K562 (cell line): ENCODE measurements around the gene PHACTR3. TPM values are rescaled to one million over a fixed set of nuclear protein-coding genes. Genes with fewer than 3 reads are reported as not detected.

Source experiments
- ATAC-seq: fragments of 200-7000 bp; cut with Tn5 transposase; 3 replicates; pipeline ENCODE4 v1.9.1; 2020; ENCODE audit warnings: moderate library complexity
- BruUV-seq: library from RNA; stranded (reverse); fragments of 400-500 nt; replicated peaks from 2 replicates; lab custom pipeline; 2021; lab: Mats Ljungman, UMichigan
- CTCF ChIA-PET: fragments of 300-600 bp; formaldehyde crosslinking; extraction: SDS; loops from one replicate; lab custom pipeline; 2021; ENCODE audit warnings: low intra/inter-chr PET ratio; lab: Yijun Ruan, JAX
- POLR2A ChIA-PET: fragments of 300-600, 350-650 bp; sonication (Branson Sonifier 250); formaldehyde crosslinking; extraction: SDS; loops from one replicate; lab custom pipeline; 2021; ENCODE audit warnings: antibody characterized with exemption, inconsistent platforms; lab: Yijun Ruan, JAX
- DNase-seq, 4 experiments: peaks; one replicate each; pipeline versions ENCODE4 v3.0.0 to v3.0.0-alpha.2; 2011 to 2018; ENCODE audit warnings: low spot score in 3 of 4, mixed read lengths in 3 of 4; ENCODE audit errors: extremely low read depth in 1 of 4
- FAIRE-seq: peaks from 2 replicates; lab custom pipeline; 2011; peaks lifted over from hg19 to GRCh38; lab: Jason Lieb, UNC
- H2AFZ ChIP-seq: 2 replicates; pipeline ENCODE4 v1.6.0; 2011; ENCODE audit warnings: low read depth, low read length, control low read depth, inconsistent platforms
- H3K27ac ChIP-seq: fragments of 200-600 bp; 3 replicates; pipeline ENCODE4 v1.8.0; 2011; ENCODE audit warnings: low read depth, mild to moderate bottlenecking, control low read depth, inconsistent platforms, low read length, moderate library complexity, mixed read lengths; ENCODE audit errors: extremely low read depth
- H3K27me3 ChIP-seq, 2 experiments: fragments of 300-600 bp in 1 of 2; 2 replicates in 1 of 2; 3 replicates in 1 of 2; pipeline versions ENCODE4 v1.6.0 to v1.8.0; 2011; ENCODE audit warnings: inconsistent platforms in 2 of 2, low read length in 2 of 2, mild to moderate bottlenecking in 1 of 2, mixed read lengths in 1 of 2, moderate library complexity in 1 of 2; ENCODE audit not compliant: control insufficient read depth in 2 of 2, insufficient read depth in 2 of 2
- H3K36me3 ChIP-seq: fragments of 300-600 bp; 3 replicates; pipeline ENCODE4 v1.8.0; 2011; ENCODE audit warnings: mild to moderate bottlenecking, low read length, inconsistent platforms; ENCODE audit not compliant: control insufficient read depth, insufficient read depth
- H3K4me1 ChIP-seq, 2 experiments: fragments of 200-600 bp in 1 of 2; replicated peaks in 1 of 2; 2 replicates in 1 of 2; 3 replicates in 1 of 2; pipeline versions ENCODE4 v1.5.1 to v1.8.0; 2011; ENCODE audit warnings: inconsistent platforms in 2 of 2, low read length in 2 of 2, mild to moderate bottlenecking in 1 of 2, mixed read lengths in 1 of 2, moderate library complexity in 1 of 2; ENCODE audit not compliant: control insufficient read depth in 2 of 2, insufficient read depth in 2 of 2
- H3K4me2 ChIP-seq: 2 replicates; pipeline ENCODE4 v1.6.1; 2011; ENCODE audit warnings: low read length, control low read depth, inconsistent platforms, mixed read lengths; ENCODE audit not compliant: insufficient read depth
- H3K4me3 ChIP-seq: fragments of 200-600 bp; sonication (generic), shearing (Covaris generic); 2 replicates; pipeline ENCODE4 v1.5.1; 2016; ENCODE audit warnings: control low read depth, inconsistent platforms
- H3K79me2 ChIP-seq: fragments of 200-600 bp; 3 replicates; pipeline ENCODE4 v1.8.0; 2011; ENCODE audit warnings: low read length, inconsistent platforms; ENCODE audit not compliant: control insufficient read depth, insufficient read depth
- H3K9ac ChIP-seq, 2 experiments: 2 replicates each; pipeline versions ENCODE4 v1.6.0 to v1.6.1; 2011; ENCODE audit warnings: low read depth in 2 of 2, low read length in 2 of 2, control low read depth in 1 of 2, inconsistent platforms in 1 of 2, mild to moderate bottlenecking in 1 of 2, mixed read lengths in 1 of 2; ENCODE audit not compliant: insufficient read depth in 1 of 2
- H3K9me1 ChIP-seq: one replicate; pipeline ENCODE4 v1.6.0; 2011; ENCODE audit warnings: inconsistent platforms, mild to moderate bottlenecking, low read length, moderate library complexity; ENCODE audit not compliant: control insufficient read depth, insufficient read depth
- H3K9me3 ChIP-seq: replicated peaks from 2 replicates; pipeline ENCODE4 v1.5.1; 2011; ENCODE audit warnings: low read depth, low read length, inconsistent platforms; ENCODE audit not compliant: control insufficient read depth, insufficient read depth
- H4K20me1 ChIP-seq: replicated peaks from 2 replicates; pipeline ENCODE4 v1.6.1; 2011; ENCODE audit warnings: low read length, inconsistent platforms, mixed read lengths; ENCODE audit not compliant: control insufficient read depth, insufficient read depth
- BHLHE40 ChIP-seq: IDR thresholded peaks from 2 replicates; pipeline ENCODE4 v1.6.1; 2011; ENCODE audit warnings: low read length, improper control_type of control experiment
- ERF ChIP-seq: fragments of 450-650 bp; formaldehyde crosslinking; IDR thresholded peaks from 2 replicates; pipeline ENCODE4 v1.4.0; 2020; ENCODE audit warnings: mild to moderate bottlenecking, mixed read lengths
- ZNF197 ChIP-seq: fragments of 200-800 bp; sonication (Bioruptor generic); IDR thresholded peaks from 2 replicates; pipeline ENCODE4 v1.6.1; 2016; ENCODE audit warnings: low read depth, missing genetic modification characterization, missing compliant biosample characterization
- ZNF384 ChIP-seq: IDR thresholded peaks from 2 replicates; pipeline ENCODE4 v1.6.1; 2012; ENCODE audit warnings: low read depth, low read length, improper control_type of control experiment
- WGBS: fragments of 100-300 bp; shearing (Covaris generic); methylation state at CpG from one replicate; pipeline ENCODE4 v1.1.6; 2016; ENCODE audit warnings: low coverage, mixed read lengths; ENCODE audit not compliant: insufficient coverage; ENCODE audit errors: missing lambda C conversion rate; 5-methylcytosine and 5-hydroxymethylcytosine counted together
- in situ Hi-C: fragments of 300-500 bp; cut with MboI; formaldehyde crosslinking; loops from 4 replicates; pipeline ENCODE4 v1.15.0; 2018; ENCODE audit warnings: inconsistent platforms, mixed read lengths
- intact Hi-C: fragments of 100-400 bp; cut with micrococcal nuclease; formaldehyde crosslinking; loops from 2 replicates; pipeline ENCODE4 v1.14.2; 2022
- polyA plus RNA-seq, 8 experiments: library from polyadenylated mRNA; depleted of rRNA in 4 of 8; stranded (reverse) in 5 of 8; unstranded in 3 of 8; fragments of >200 nt; fragmentation: Nextera tagmentation in 2 of 8; fragmentation: Illumina TruSeq in 1 of 8; extraction: Ambion mirVana in 2 of 8; extraction: Trizol in 1 of 8; gene quantifications; 2 replicates each; pipeline versions ENCODE4 v1.2.1 to v1.2.3, GENCODE V29; 2011 to 2014; ENCODE audit warnings: inconsistent platforms in 1 of 8, missing spikeins in 1 of 8
- total RNA-seq, 7 experiments: library from RNA; depleted of rRNA in 6 of 7; stranded (reverse); fragments of >200 nt in 6 of 7; fragmentation: Illumina TruSeq in 2 of 7; extraction: Trizol in 2 of 7; gene quantifications; 2 replicates each; pipeline versions ENCODE4 v1.2.1 to v1.2.3, GENCODE V29; 2011 to 2021; ENCODE audit warnings: low replicate concordance in 1 of 7
- TF ChIP-seq, protein P1 (sequence below): fragments of 250-450 bp; sonication (Bioruptor Pico); IDR thresholded peaks from 2 replicates; pipeline ENCODE4 v1.5.0; 2021; ENCODE audit warnings: mild to moderate bottlenecking, borderline replicate concordance
- TF ChIP-seq, protein P2 (sequence below), 2 experiments: IDR thresholded peaks; 2 replicates each; pipeline ENCODE4 v1.6.1; 2012; ENCODE audit warnings: improper control_type of control experiment in 2 of 2, low read depth in 2 of 2, low read length in 2 of 2, borderline replicate concordance in 1 of 2

Gene PHACTR3
- total and polyA plus RNA-seq, 9 of the 15 experiments (the other 6 are each of a cell fraction or from before 2014, with no cell fraction given): not detected

DNA sequence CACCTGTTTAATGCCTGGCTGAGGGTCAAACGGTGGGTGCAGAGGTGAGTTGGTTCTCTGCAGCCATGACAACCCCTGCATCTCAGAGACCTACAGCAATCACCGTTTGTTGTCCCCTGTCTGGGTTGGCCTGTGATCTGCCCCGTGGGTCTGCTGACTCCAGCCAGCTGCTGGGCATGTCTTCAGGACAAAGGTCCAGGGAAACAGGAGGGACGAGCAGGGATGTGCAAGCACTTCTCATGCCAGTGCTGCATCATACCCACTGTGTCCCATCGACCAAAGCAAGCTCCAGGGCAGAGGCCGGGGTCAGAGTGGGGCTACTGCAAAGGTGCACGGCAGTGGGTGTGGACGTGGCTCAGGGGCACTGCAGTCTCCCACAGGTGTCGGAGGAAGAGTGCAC lies 150.2 kb downstream of the PHACTR3 start:
- no peak for DNase-seq
- no peaks in the 10 kb centered on the region for H3K9me3 ChIP-seq
- CTCF ChIA-PET: no interaction called here
- 0% methylated on average over 9 of the region's 9 CpGs for WGBS
- no peaks in the 10 kb centered on the region for H3K79me2 ChIP-seq
- ATAC-seq: no peak
- in situ Hi-C loops (loop anchor here (5.0 kb wide), 1 partner anchor 172 kb away; no protein-coding TSS in a partner anchor), intact Hi-C loops (no loop called here)
- H3K4me3 ChIP-seq: no peak overlapping the region
- TF ChIP-seq, protein P1, sequence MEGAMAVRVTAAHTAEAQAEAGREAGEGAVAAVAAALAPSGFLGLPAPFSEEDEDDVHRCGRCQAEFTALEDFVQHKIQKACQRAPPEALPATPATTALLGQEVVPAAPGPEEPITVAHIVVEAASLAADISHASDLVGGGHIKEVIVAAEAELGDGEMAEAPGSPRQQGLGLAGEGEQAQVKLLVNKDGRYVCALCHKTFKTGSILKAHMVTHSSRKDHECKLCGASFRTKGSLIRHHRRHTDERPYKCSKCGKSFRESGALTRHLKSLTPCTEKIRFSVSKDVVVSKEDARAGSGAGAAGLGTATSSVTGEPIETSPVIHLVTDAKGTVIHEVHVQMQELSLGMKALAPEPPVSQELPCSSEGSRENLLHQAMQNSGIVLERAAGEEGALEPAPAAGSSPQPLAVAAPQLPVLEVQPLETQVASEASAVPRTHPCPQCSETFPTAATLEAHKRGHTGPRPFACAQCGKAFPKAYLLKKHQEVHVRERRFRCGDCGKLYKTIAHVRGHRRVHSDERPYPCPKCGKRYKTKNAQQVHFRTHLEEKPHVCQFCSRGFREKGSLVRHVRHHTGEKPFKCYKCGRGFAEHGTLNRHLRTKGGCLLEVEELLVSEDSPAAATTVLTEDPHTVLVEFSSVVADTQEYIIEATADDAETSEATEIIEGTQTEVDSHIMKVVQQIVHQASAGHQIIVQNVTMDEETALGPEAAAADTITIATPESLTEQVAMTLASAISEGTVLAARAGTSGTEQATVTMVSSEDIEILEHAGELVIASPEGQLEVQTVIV: no peak
- TF ChIP-seq, protein P2, sequence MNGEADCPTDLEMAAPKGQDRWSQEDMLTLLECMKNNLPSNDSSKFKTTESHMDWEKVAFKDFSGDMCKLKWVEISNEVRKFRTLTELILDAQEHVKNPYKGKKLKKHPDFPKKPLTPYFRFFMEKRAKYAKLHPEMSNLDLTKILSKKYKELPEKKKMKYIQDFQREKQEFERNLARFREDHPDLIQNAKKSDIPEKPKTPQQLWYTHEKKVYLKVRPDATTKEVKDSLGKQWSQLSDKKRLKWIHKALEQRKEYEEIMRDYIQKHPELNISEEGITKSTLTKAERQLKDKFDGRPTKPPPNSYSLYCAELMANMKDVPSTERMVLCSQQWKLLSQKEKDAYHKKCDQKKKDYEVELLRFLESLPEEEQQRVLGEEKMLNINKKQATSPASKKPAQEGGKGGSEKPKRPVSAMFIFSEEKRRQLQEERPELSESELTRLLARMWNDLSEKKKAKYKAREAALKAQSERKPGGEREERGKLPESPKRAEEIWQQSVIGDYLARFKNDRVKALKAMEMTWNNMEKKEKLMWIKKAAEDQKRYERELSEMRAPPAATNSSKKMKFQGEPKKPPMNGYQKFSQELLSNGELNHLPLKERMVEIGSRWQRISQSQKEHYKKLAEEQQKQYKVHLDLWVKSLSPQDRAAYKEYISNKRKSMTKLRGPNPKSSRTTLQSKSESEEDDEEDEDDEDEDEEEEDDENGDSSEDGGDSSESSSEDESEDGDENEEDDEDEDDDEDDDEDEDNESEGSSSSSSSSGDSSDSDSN (IDR thresholded peaks at IDR 0.05; ENCODE audit: borderline replicate concordance in 1 of 2, low read depth in 2 of 2, low read length in 2 of 2): no peak
- TF ChIP-seq BHLHE40 (no peak), ZNF384 (no peak), ERF (no peak), ZNF197 (CRISPR knock-in tag) (no peak)
- no peak overlapping the region for H2AFZ ChIP-seq
- no peak overlapping the region for H3K4me2 ChIP-seq
- no peak overlapping the region for H3K9ac ChIP-seq
- H3K27me3 ChIP-seq: peaks cover 8 to 39% of the 10 kb centered on the region in 2 experiments; a peak in 4 of 5 replicates
- no TSS peak for BruUV-seq
- POLR2A ChIA-PET: no interaction called here
- no peak overlapping the region for H3K27ac ChIP-seq
- no peaks in the 10 kb centered on the region for H3K36me3 ChIP-seq
- no peaks in the 10 kb centered on the region for H3K9me1 ChIP-seq
- peaks cover 3% of the 10 kb centered on the region for H4K20me1 ChIP-seq
- H3K4me1 ChIP-seq: peaks cover 0 to 4% of the 10 kb centered on the region in 2 experiments; a peak in 1 of 5 replicates
- FAIRE-seq: no peak
